K562 (cell line): ENCODE measurements around the gene TMEM181. TPM values are rescaled to one million over a fixed set of nuclear protein-coding genes. Genes with fewer than 3 reads are reported as not detected.

Source experiments
- BDP1 ChIP-seq: IDR thresholded peaks from 3 replicates; pipeline ENCODE4 v1.6.1; 2011; ENCODE audit not compliant: insufficient read length, insufficient read depth
- CBX5 ChIP-seq: IDR thresholded peaks from 2 replicates; pipeline ENCODE4 v1.6.1; 2014; ENCODE audit warnings: low read depth, borderline replicate concordance
- CHCHD3 ChIP-seq: fragments of 250-450 bp; sonication (Bioruptor Pico); IDR thresholded peaks from 2 replicates; pipeline ENCODE4 v2.1.2; 2022; ENCODE audit warnings: mild to moderate bottlenecking
- CHD4 ChIP-seq: fragments of 200-600 bp; sonication (generic); IDR thresholded peaks from 3 replicates; pipeline ENCODE4 v1.6.1; 2012; ENCODE audit warnings: low read depth, mild to moderate bottlenecking, mixed read lengths, low read length, inconsistent platforms; ENCODE audit not compliant: insufficient read depth, insufficient replicate concordance, poor library complexity, severe bottlenecking
- CTCFL ChIP-seq: IDR thresholded peaks from 2 replicates; pipeline ENCODE4 v1.6.1; 2011; ENCODE audit warnings: borderline replicate concordance, low read depth, mild to moderate bottlenecking, moderate library complexity, low read length; ENCODE audit not compliant: insufficient read depth, poor library complexity, severe bottlenecking
- EP300 ChIP-seq: IDR thresholded peaks from 2 replicates; pipeline ENCODE4 v1.6.1; 2012; ENCODE audit warnings: low read length, improper control_type of control experiment
- ETV6 ChIP-seq, 3 experiments: fragments of 150-350 bp in 1 of 3; sonication (generic) in 1 of 3; formaldehyde crosslinking in 1 of 3; IDR thresholded peaks; 2 replicates each; pipeline versions ENCODE4 v1.6.1 to v1.8.0; 2014 to 2022; ENCODE audit warnings: borderline replicate concordance in 2 of 3, low read depth in 2 of 3, antibody characterized with exemption in 1 of 3, low read length in 1 of 3, mild to moderate bottlenecking in 1 of 3, missing genetic modification reagents in 1 of 3
- FOXM1 ChIP-seq, 2 experiments: fragments of 450-650 bp in 1 of 2; sonication (generic) in 1 of 2; formaldehyde crosslinking in 1 of 2; IDR thresholded peaks; 2 replicates each; pipeline versions ENCODE4 v1.6.1 to v1.9.0; 2017 to 2022; ENCODE audit warnings: low read depth in 2 of 2, mild to moderate bottlenecking in 2 of 2, missing genetic modification reagents in 1 of 2, moderate library complexity in 1 of 2
- GTF2E2 ChIP-seq: fragments of 200-800 bp; sonication (Bioruptor generic); IDR thresholded peaks from 2 replicates; pipeline ENCODE4 v1.6.1; 2016; ENCODE audit warnings: missing genetic modification characterization, missing compliant biosample characterization
- JUN ChIP-seq, 2 experiments: sonication (generic) in 1 of 2; formaldehyde crosslinking in 1 of 2; IDR thresholded peaks; 2 replicates each; pipeline versions ENCODE4 v1.6.1 to v1.8.0; 2012 to 2022; ENCODE audit warnings: borderline replicate concordance in 2 of 2, mild to moderate bottlenecking in 2 of 2, improper control_type of control experiment in 1 of 2, low read depth in 1 of 2, low read length in 1 of 2, missing genetic modification reagents in 1 of 2
- MCM7 ChIP-seq, 2 experiments: fragments of 450-650 bp; IDR thresholded peaks; 2 replicates each; pipeline ENCODE4 v1.6.1; 2016 to 2018
- NCOA1 ChIP-seq: fragments of 450-650 bp; IDR thresholded peaks from 2 replicates; pipeline ENCODE4 v1.6.1; 2016; ENCODE audit warnings: low read depth
- NFXL1 ChIP-seq: fragments of 450-650 bp; formaldehyde crosslinking; IDR thresholded peaks from 2 replicates; pipeline ENCODE4 v1.4.0; 2021; ENCODE audit warnings: mild to moderate bottlenecking
- NFYB ChIP-seq: IDR thresholded peaks from 2 replicates; pipeline ENCODE4 v1.6.1; 2011; ENCODE audit warnings: mild to moderate bottlenecking, moderate library complexity; ENCODE audit not compliant: insufficient read length; ENCODE audit errors: extremely low read depth
- OTX1 ChIP-seq: fragments of 450-650 bp; formaldehyde crosslinking; IDR thresholded peaks from 2 replicates; pipeline ENCODE4 v1.4.0; 2022; ENCODE audit warnings: mild to moderate bottlenecking
- RCOR1 ChIP-seq, 2 experiments: IDR thresholded peaks; 2 replicates each; pipeline ENCODE4 v1.6.1; 2012; ENCODE audit warnings: low read depth in 2 of 2, low read length in 2 of 2, borderline replicate concordance in 1 of 2, improper control_type of control experiment in 1 of 2
- SMARCE1 ChIP-seq: fragments of 450-650 bp; IDR thresholded peaks from 2 replicates; pipeline ENCODE4 v1.7.1; 2016; ENCODE audit warnings: mild to moderate bottlenecking
- SREBF2 ChIP-seq: sonication (generic); formaldehyde crosslinking; IDR thresholded peaks from 2 replicates; pipeline ENCODE4 v1.4.0; 2020; ENCODE audit warnings: mild to moderate bottlenecking, missing genetic modification reagents
- TEAD1 ChIP-seq, 2 experiments: fragments of 450-650 bp in 1 of 2; sonication (generic) in 1 of 2; formaldehyde crosslinking; IDR thresholded peaks; 2 replicates each; pipeline versions ENCODE4 v1.4.0 to v1.8.0; 2020 to 2022; ENCODE audit warnings: mild to moderate bottlenecking in 2 of 2, missing genetic modification reagents in 1 of 2
- TGIF2 ChIP-seq: sonication (generic); formaldehyde crosslinking; IDR thresholded peaks from 2 replicates; pipeline ENCODE4 v1.8.1; 2022; ENCODE audit warnings: mild to moderate bottlenecking, missing genetic modification reagents, moderate library complexity
- ZEB2 ChIP-seq: fragments of 450-650 bp; IDR thresholded peaks from 2 replicates; pipeline ENCODE4 v1.6.1; 2016
- ZNF316 ChIP-seq: fragments of 450-650 bp; IDR thresholded peaks from 2 replicates; pipeline ENCODE4 v1.6.1; 2016
- ZNF551 ChIP-seq: fragments of 250-450 bp; sonication (Bioruptor Pico); IDR thresholded peaks from 2 replicates; pipeline ENCODE4 v1.5.0; 2021; ENCODE audit warnings: mild to moderate bottlenecking, moderate library complexity
- ZNF57 ChIP-seq: fragments of 450-650 bp; formaldehyde crosslinking; IDR thresholded peaks from 2 replicates; pipeline ENCODE4 v1.4.0; 2020; ENCODE audit warnings: mild to moderate bottlenecking, moderate library complexity
- ZNF830 ChIP-seq: fragments of 250-450 bp; sonication (Bioruptor Pico); IDR thresholded peaks from 2 replicates; pipeline ENCODE4 v1.5.0; 2021; ENCODE audit warnings: mild to moderate bottlenecking
- ZSCAN29 ChIP-seq: fragments of 450-650 bp; IDR thresholded peaks from 2 replicates; pipeline ENCODE4 v1.6.1; 2017
- polyA plus RNA-seq, 8 experiments: library from polyadenylated mRNA; depleted of rRNA in 4 of 8; stranded (reverse) in 5 of 8; unstranded in 3 of 8; fragments of >200 nt; fragmentation: Nextera tagmentation in 2 of 8; fragmentation: Illumina TruSeq in 1 of 8; extraction: Ambion mirVana in 2 of 8; extraction: Trizol in 1 of 8; gene quantifications; 2 replicates each; pipeline versions ENCODE4 v1.2.1 to v1.2.3, GENCODE V29; 2011 to 2014; ENCODE audit warnings: inconsistent platforms in 1 of 8, missing spikeins in 1 of 8
- total RNA-seq, 7 experiments: library from RNA; depleted of rRNA in 6 of 7; stranded (reverse); fragments of >200 nt in 6 of 7; fragmentation: Illumina TruSeq in 2 of 7; extraction: Trizol in 2 of 7; gene quantifications; 2 replicates each; pipeline versions ENCODE4 v1.2.1 to v1.2.3, GENCODE V29; 2011 to 2021; ENCODE audit warnings: low replicate concordance in 1 of 7
- TF ChIP-seq, protein P1 (sequence below): fragments of 250-450 bp; sonication (Bioruptor Pico); IDR thresholded peaks from 2 replicates; pipeline ENCODE4 v1.9.0; 2021; ENCODE audit warnings: mild to moderate bottlenecking

TMEM181 gene
- total and polyA plus RNA-seq, 9 of the 15 experiments (the other 6 are each of a cell fraction or from before 2014, with no cell fraction given) = 5.6 to 27.2 (median 19.9) TPM

GRCh38 chr6:158631678-158632537 is 72.0 kb downstream of the TMEM181 start (continued):
- TF ChIP-seq RCOR1 (IDR thresholded peaks at IDR 0.05; ENCODE audit: borderline replicate concordance in 1 of 2, low read depth in 2 of 2, low read length in 2 of 2) (peak in 1 of 2 experiments; percentile 96; a peak in 3 of 4 replicates), ZNF830 (CRISPR knock-in tag) (no peak), ZNF551 (CRISPR knock-in tag) (no peak), CHCHD3 (CRISPR knock-in tag) (no peak), OTX1 (no peak), ZNF57 (CRISPR knock-in tag) (no peak), CHD4 (no peak), ZEB2 (peak; percentile 89), NFYB (peak; percentile 8), TGIF2 (CRISPR knock-in tag) (no peak), SREBF2 (CRISPR knock-in tag) (no peak), GTF2E2 (tag) (no peak), ZSCAN29 (no peak), NCOA1 (no peak), JUN (IDR thresholded peaks at IDR 0.05; ENCODE audit: borderline replicate concordance, low read depth, low read length) (peak; percentile 97), JUN (CRISPR knock-in tag; IDR thresholded peaks at IDR 0.05; ENCODE audit: borderline replicate concordance) (peak; percentile 57; the same call in 1 of the 2 replicates), NFXL1 (CRISPR knock-in tag) (no peak), TEAD1 (CRISPR knock-in tag; IDR thresholded peaks at IDR 0.05) (no peak), ZNF316 (no peak), FOXM1 (IDR thresholded peaks at IDR 0.05; ENCODE audit: low read depth) (no peak), FOXM1 (CRISPR knock-in tag; IDR thresholded peaks at IDR 0.05; ENCODE audit: low read depth) (no peak), SMARCE1 (peak; percentile 86), ETV6 (IDR thresholded peaks at IDR 0.05; ENCODE audit: borderline replicate concordance in 1 of 2, low read depth in 2 of 2, low read length in 1 of 2) (no peak), ETV6 (CRISPR knock-in tag; IDR thresholded peaks at IDR 0.05; ENCODE audit: borderline replicate concordance) (no peak), CBX5 (no peak), MCM7 (IDR thresholded peaks at IDR 0.05) (no peak), EP300 (peak; percentile 55; the same call in 1 of the 2 replicates), CTCFL (no peak), BDP1 (no peak)
- TF ChIP-seq, protein P1, sequence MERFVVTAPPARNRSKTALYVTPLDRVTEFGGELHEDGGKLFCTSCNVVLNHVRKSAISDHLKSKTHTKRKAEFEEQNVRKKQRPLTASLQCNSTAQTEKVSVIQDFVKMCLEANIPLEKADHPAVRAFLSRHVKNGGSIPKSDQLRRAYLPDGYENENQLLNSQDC (CRISPR knock-in tag) = no peak
